Stomach (tissue), 4 donors: ENCODE measurements around the gene RAI14.

Source experiments
- CTCF ChIP-seq, 7 experiments: fragments of 450-650 bp in 4 of 7; fragments of 200-600 bp in 3 of 7; sonication (generic) in 3 of 7; IDR thresholded peaks; one replicate each; pipeline ENCODE4 v1.5.1; 2016 to 2019; ENCODE audit warnings: antibody characterized with exemption in 7 of 7, control low read depth in 2 of 7, mild to moderate bottlenecking in 1 of 7
- EP300 ChIP-seq: sonication (generic); formaldehyde crosslinking; IDR thresholded peaks from one replicate; pipeline ENCODE4 v1.6.1; 2017; ENCODE audit warnings: antibody characterized with exemption
- POLR2A ChIP-seq, 4 donors: fragments of 450-650 bp; IDR thresholded peaks; one replicate each; pipeline ENCODE4 v1.6.1; 2016; ENCODE audit warnings: antibody characterized with exemption in 4 of 4, control low read depth in 2 of 4, mild to moderate bottlenecking in 1 of 4, moderate library complexity in 1 of 4

GRCh38 chr5:34722183-34722582 is 66.1 kb downstream of the RAI14 start:
- no peak for TF ChIP-seq CTCF (IDR thresholded peaks at IDR 0.05)
- TF ChIP-seq POLR2A (IDR thresholded peaks at IDR 0.05): no peak
- TF ChIP-seq EP300: no peak
